GM12865 (cell line): Measurements from ENCODE around the gene BORCS5.

ENCODE experiments used
- DNase-seq: peaks from one replicate; pipeline ENCODE4 v3.0.0; 2010; ENCODE audit warnings: low read depth
- H3K4me3 ChIP-seq: 2 replicates; pipeline ENCODE4 v1.5.1; 2011; ENCODE audit warnings: mild to moderate bottlenecking, low read depth, low read length, control low read depth
- TF ChIP-seq, protein P1 (sequence below): IDR thresholded peaks from 2 replicates; pipeline ENCODE4 v1.5.1; 2011; ENCODE audit warnings: low read length, control low read depth, low read depth, inconsistent platforms; ENCODE audit not compliant: insufficient read depth; ENCODE audit errors: missing control alignments

Gene BORCS5

DNA sequence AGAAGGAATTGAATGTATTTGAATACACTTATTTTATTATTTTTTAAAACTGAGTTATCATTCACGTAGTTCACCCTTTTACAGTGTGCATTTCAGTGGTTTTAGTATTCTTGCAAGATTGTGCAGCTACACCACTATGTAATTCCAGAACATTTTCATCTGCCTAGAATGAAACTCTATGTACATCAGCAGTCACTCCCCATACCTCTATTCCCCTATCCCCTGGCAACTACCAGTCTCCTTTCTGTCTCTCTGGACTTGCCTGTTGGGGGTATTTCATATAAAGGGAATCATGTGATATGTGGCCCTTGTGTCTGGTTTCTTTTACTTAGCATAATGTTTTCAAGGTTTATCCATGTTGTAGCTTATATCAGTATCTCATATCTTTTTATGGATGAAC is 96.8 kb downstream of the BORCS5 start:
- H3K4me3 ChIP-seq = no peak overlapping the region
- TF ChIP-seq, protein P1, sequence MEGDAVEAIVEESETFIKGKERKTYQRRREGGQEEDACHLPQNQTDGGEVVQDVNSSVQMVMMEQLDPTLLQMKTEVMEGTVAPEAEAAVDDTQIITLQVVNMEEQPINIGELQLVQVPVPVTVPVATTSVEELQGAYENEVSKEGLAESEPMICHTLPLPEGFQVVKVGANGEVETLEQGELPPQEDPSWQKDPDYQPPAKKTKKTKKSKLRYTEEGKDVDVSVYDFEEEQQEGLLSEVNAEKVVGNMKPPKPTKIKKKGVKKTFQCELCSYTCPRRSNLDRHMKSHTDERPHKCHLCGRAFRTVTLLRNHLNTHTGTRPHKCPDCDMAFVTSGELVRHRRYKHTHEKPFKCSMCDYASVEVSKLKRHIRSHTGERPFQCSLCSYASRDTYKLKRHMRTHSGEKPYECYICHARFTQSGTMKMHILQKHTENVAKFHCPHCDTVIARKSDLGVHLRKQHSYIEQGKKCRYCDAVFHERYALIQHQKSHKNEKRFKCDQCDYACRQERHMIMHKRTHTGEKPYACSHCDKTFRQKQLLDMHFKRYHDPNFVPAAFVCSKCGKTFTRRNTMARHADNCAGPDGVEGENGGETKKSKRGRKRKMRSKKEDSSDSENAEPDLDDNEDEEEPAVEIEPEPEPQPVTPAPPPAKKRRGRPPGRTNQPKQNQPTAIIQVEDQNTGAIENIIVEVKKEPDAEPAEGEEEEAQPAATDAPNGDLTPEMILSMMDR = no peak
- no peak for DNase-seq

DNA sequence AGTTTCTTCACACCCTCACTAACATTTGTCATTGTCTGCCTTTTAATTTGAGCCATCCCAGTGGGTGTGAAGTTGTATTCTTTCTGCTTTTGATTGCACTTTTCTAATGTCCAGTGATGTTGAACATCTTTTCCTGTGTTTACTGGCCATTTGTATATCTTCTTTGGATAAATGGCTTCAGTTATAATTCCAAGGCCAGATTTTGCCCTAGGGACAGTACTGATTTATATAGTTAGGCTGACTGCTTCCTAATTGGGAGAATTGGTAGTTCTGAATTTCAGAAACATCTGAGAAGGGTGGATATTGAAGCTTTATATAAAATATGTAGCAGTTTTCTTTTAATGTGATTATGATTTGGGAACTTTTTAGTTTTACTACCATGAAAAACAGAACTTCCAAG is 97.4 kb downstream of the BORCS5 start:
- TF ChIP-seq, protein P1 = no peak
- no peak for DNase-seq
- no peak overlapping the region for H3K4me3 ChIP-seq

DNA sequence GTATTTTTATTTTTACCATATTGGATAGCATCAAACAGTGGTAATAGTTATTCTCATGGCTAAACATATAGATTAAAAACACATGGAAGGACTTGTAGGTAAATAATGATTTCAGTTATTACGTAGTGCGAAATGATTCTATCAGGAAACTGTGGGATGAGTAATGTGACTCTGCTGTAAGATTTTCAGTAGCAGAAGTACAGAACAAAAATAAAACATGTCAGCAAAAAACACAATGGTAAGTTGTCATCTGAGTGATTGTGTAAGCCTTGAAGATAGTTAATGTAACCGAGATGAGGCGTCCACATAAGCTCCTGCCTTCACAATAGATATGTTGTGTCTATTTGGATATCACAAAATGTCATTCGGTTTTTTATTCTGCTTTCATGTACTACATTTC is 99.8 kb downstream of the BORCS5 start:
- no peak overlapping the region for H3K4me3 ChIP-seq
- no peak for DNase-seq
- TF ChIP-seq, protein P1 = no peak

DNA sequence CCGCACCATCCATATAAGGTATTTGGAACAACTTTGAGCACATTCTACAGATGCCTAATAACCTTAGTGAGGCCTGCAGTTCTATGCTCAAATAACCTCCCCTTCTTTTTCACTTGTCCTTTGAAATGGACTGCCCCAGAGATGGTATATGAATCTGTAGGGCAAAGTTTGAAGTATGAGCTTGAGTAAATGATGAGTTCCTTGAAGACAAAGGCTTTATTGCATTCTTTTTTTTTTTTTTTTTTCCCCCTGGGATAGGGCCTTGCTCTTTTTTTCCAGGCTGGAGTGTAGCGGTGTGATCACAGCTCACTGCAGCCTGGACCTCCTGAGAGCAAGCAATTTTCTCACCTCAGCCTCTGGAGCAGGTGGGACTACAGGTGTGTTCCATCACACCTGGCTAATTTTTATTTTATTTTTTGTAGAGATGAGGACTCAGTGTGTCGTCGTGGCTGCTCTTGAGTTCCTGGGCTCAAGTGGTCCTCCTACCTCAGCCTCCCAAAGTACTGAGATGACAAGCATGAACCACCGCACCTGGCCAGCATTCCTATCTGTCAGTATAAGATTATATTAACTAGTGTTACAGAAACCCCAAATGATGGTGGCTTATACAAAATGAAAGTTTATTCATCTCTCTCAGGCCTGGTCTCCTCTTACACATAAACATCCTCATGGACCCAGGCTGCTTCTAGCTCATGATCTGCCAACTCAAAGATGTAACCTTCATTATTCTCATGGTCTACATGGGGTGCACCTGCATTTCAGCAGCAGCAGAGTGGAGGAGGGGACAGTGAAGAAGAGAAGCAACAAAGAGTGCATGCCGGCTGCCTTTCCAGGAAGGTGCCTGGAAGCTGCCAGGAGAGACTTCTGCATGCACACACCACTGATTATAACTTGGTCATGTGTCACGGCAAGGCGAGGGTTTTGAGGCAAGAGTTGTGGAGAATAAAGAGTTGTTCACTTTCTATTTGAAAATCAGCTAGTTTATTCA is 104.4 kb downstream of the BORCS5 start:
- TF ChIP-seq, protein P1 = no peak
- no peak for DNase-seq

DNA sequence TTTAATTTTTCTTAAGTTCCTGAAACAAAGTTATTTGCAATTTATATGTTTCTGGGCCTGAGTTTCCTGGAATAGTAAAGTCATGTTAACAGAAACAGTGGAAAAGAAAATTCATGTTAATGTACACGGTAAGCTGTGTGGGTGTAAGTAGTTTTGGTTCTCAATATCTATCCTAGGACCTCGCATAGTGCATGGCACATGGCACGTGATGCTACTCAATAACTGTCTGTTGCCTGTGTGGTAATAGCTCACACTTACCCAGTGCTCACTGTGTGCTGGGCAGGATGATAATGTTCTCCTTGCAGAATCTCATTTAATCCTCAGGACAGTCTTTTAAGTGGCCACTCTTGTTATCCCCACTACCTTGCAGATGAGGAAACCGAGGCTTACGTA is 105.0 kb downstream of the BORCS5 start:
- DNase-seq = no peak
- no peak overlapping the region for H3K4me3 ChIP-seq
- TF ChIP-seq, protein P1 = no peak

More for the DNA sequence above, 104.4 kb downstream of the BORCS5 start:
- no peak overlapping the region for H3K4me3 ChIP-seq

DNA sequence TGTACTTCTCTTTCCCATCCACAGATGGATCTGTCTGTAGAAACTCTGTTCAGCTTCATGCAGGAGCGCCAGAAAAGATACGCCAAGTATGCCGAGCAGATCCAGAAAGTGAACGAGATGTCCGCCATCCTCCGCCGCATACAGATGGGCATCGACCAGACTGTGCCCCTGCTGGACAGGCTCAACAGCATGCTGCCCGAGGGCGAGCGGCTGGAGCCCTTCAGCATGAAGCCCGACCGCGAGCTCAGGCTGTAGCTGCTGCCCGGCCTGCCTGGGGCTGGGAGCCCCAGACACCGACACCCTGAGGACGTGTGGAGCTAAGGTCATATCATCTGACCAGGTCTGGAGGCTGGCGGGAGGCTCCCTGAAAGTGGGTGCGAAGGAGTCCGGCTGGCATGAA is 108.6 kb downstream of the BORCS5 start:
- no peak overlapping the region for H3K4me3 ChIP-seq
- TF ChIP-seq, protein P1 = no peak
- no peak for DNase-seq

DNA sequence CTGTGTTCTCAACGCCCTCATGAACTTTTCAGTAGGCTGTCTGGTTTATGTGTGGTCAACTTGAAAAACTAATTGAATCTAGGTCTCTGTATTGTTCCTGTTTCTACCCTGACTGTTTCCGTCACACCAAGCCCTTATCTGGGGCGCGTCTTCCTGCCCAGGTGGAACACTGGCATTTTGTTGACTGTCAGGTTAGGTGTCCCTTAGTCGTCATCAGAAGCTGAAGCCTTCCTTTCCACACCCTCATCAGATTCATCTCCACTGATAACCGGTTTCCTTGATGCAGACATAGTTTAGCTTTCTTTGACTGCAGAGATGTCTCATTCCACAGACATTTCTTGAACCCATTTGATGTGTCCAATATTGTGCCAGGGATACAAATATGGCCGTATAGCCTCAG is 109.3 kb downstream of the BORCS5 start:
- TF ChIP-seq, protein P1 = no peak
- no peak for DNase-seq

More for the DNA sequence above, 109.3 kb downstream of the BORCS5 start:
- H3K4me3 ChIP-seq = no peak overlapping the region
